Non-pigmented ciliary epithelial cell (primary cell): ENCODE data around the gene NCKAP1.

ENCODE experiments used
- DNase-seq: peaks from one replicate; pipeline ENCODE4 v3.0.0-alpha.2; 2010; ENCODE audit warnings: low read depth

Gene NCKAP1

DNA sequence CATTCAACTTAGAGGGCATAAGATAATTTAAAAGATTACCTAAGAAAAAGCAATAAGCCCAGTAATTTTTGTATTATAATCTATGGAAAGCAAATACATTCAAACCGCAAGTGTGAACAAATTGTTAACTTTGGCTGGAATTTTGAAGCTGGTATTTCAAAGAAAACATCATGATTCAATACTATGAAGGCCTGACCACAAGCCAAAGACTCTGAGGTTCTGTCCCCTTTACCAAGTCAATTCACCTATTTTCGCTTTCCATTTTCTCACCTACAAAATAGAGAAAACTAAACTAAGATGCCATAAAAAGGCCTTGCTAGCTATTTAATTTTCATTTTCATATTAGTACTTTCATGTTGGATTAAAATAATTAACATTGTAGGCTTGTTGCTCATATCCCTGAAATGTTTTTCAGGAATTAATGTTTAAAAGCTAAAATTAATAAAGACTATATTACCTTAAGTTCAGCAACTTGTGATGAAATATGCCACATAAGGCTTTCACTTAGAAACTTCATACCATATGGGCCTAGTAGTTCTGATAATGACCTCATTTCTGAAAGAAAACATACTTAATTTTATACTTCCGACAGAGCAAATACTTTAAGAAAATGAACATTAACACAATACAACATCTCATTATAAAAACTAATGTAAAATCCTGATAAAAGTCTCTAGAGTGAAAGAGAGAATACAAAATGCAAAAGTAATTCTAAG, 86.2 kb downstream of the NCKAP1 start:
- peak; percentile 37 for DNase-seq

DNA sequence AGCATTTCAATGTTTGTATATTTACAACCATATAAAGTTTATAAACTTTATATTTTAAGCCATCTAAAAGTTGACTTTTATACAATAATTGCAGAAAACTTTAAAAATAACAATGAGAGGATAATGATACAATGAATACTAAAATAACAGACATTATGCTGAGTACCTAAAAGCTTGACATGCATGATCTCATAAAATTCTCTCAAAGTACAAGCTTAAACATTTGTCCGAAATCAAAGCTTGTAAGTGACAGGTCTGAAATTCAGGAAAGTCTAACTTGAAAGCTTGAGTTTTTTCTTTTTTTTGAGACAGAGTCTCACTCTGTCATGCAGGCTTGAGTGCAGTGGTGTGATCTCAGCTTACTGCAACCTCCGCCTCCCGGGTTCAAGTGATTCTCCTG, 87.7 kb downstream of the NCKAP1 start:
- no peak for DNase-seq

DNA sequence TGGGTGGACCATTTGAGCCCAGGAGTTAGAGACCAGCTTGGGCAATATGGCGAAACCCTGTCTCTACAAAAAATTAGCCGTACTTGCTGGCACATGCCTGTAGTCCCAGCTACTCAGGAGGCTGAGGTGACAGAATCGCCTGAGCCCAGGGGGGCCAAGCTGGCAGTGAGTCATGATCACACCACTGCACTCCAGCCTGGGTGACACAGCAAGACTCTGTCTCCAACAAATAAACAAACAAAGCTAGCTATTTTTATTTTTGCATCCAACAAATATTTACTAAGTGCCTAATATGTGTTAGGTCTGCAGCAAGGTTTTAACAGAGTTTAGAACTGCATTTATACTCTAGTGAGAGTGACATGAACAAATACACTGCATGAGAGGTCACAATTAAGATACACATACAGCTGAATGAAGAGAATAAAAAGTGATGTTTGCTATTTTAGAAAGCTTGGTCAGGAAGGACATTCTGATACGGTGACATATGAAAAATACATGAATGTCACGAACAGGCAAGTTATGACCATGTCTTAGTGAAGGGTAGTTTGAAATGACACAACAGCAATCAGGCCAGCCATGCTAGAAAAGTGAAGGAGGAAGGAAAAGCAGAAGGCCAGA, 88.6 kb downstream of the NCKAP1 start:
- no peak for DNase-seq

DNA sequence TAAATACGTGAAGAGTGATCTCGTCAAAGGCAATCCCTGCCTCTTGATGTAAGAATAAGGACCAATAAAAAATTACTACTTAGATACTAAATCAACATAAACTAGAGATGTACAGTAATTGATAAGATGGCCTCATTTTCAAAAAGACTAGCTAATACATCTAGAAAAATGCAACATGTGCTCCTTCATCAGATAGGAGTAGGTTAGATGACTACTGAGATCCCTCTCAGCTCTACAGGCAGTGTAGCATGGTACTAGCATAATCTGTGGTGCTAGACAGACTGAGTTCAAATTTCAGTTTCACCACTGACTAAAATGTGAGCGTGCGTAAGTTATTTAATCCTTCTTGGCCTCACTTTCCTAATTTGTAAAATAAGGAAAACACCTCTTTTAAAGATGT, 89.2 kb downstream of the NCKAP1 start:
- no peak for DNase-seq

DNA sequence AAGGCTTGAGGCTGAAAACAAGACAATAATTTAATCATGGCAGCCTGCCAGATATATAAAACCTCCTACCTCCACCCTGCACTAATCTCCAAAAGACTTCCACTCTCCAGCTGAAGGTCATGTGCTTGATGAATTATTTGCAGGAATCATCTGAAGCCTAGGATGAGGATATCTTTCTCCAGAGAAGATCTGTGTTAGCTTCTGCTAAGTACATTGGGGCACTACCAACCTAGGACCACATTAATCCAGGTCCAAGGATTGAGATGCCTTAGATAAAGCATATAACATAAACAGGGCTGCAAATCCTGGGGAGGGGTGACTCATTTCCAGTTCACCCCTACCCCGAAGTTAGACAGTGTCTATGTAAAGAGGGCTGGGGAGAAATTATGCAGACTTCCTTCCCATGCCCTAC, 91.3 kb downstream of the NCKAP1 start:
- peak; percentile 10 for DNase-seq

DNA sequence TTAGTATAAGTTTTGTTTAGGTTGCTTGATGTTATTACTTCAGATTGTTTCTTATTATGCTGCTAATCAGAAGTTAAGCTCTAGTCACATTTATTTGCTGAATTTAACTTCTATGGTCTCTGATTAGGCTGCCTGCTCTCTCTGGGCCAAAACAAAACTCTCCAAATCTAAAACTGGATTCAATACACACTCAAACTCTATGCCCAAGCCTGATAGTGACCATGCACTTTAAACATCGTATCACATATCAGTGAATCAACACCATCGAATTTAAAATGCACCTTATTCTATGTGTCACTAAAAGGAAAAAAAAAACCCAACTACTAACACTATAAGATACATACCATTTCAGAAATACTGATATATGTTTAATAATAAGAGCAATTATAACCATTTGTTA, 94.9 kb downstream of the NCKAP1 start:
- no peak for DNase-seq

DNA sequence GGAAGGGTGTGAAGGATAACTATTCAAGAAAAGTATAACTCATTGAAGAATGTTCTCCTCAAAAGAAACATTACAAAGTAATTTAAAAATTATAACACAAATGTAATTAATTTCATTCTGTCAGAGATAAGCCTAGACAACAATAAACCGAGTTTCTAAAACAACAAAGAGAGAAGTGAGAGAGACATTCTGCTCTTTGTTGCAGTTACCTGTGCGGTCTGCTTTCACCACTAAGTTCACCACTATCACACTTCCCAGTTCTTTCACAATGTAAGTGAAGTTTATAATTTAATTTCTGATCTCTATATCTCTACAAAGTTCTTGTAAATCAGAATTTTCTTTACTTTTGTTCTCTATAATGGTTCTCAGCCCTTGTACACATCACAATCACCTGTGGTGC, 95.5 kb downstream of the NCKAP1 start:
- DNase-seq, result no peak

DNA sequence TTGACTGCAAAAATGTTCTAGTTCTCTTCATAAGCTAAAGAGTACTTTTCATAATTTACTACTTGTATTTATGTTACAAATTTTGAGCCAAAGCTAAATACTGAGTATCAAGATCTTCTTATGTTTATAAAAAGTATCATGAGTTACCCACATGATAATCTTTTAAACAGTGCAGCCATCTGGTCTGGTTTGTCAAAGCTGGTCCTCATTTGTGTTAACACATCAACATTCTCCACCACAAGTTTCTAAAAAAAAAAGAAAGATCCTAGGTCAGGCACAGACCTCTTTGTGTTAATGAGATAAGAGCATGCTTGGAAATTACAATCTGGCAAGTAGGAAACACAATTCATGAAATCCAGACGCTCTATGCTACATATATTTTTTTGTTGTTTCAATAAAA, 96.3 kb downstream of the NCKAP1 start:
- DNase-seq, result no peak

DNA sequence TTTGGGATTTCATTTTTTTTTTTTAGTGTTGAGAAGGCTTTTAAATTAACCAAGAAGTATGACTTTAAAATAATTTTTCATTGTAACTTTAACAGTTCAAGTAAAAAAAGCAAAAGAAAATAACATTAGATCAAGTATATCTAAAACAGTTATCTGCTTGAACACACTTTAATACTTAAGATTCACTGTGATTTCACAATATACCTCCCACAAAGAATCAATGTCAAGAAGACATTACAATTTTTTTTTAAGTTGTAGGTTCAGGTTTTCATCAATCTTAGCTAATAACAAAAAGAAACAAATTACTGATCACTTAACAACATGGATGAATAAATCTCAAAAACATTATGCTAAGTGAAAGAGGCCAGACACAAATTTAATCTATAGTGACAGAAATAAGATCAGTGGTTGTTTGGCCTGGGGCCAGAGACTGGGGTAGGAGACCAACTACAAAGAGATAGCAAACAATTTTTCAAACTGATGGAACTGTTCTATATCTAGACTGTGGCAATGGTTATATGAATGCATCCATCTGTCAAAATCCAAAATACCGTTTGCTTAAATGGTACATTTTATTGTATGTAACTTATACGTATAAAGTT, 97.0 kb downstream of the NCKAP1 start:
- no peak for DNase-seq

DNA sequence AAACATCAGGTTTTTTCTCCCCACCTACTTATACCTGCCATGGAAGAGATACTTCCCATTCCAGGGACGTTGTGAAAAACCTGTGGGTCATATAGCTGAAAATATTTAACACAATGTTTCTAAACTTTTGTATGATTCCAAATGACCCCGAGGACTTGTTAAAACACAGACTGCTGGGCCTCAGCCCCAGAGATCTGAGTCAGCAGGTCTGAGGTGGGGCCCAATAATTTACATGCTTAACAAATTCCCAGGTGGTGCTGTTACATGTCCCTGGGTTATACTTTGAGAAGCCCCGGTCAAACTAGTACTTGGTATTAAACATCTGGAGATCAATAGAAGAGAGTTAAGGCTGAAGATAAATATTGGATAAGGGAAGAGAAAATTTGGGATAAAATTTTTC, 100.4 kb downstream of the NCKAP1 start:
- no peak for DNase-seq

DNA sequence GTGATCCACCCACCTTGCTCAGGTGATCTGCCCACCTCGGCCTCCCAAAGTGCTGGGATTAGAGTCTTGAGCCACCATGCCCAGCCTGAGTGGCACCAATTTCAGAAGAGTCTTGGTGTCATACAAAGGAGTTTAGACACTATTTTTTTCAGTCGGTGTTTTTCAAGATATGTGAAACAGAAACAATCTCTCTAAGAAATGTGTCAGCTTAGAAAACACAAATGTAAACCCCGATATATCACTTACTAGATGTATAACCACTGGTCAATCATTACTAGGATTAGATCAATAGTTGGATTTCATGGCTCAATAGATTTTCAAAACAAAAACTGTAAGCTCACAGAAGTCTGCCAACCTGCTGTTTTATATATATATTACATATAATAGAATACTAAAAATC, 104.6 kb downstream of the NCKAP1 start:
- DNase-seq, result no peak

DNA sequence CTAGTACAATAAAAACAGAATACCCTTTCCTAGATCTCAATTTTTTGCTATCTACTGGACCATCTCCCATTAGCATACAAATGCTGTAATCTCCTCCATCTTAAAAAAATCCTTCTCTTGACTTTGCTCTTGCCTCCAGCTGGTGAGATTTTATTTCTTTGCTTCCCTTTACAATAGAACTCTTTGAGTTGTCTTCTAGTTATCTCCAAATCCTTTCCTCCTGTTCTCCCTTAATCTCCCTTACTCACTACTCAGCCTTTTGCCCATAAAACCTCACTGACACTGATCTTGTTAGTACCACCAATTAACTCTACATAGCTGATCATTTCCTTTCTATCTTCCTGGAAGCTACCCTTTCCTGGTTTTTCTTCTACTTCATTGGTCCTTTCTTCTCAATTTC, 108.3 kb downstream of the NCKAP1 start:
- DNase-seq, result no peak

DNA sequence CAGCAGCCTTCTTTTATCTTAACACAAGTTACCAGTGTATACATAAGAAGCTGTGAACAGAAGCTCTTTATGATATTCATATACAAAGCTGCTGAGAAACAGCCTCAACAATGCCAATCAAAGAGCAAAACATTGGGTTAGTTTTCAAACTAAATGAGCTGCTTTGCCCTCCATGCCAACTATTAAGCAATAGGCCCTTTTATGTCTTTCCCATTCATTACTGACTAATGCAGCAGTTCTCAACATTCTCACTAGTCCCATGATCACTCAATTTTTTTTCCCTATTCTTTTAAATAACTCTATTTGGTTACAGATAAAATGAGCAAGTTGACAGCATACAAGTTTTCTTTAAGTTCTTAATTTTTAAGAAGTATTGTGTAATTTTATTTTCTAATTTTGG, 114.0 kb downstream of the NCKAP1 start:
- DNase-seq, result no peak

DNA sequence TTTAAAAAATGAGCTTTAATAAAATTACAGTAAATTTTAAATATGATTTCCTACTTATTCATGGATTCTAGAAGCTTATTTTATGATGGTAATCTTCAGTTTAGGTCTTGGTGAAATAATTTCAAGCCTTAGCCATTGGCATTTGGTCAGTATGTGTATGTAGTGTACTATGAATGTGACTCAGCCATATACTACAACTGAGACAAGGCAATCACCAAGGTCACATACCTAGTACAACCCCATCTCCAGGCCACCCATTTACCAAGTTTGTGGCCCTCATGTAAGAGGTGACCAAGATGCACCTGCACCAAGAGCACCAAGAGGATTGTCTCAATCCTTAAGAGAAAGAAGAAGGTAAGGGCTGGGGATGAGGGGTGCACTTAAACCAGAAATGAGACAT, 117.0 kb downstream of the NCKAP1 start:
- DNase-seq, result no peak

DNA sequence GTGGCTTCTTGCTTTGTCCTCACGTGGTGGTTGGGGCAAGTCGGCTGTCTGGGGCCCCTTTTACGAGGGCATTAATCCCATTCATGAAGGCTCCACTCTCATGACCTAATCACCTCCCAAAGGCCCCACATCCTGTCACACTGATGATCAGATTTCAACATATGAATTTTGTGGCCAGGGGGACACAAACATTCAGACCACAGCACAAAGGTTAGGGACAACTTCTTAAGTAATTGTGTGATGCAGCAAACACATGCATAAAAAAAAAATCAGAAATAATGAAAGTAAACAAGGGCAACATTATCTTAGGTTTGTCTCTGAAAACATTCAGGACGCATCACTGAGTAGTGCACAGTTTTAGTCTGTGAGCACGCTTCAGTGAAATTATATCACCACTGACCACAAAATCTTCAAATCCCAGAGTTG, 117.6 kb downstream of the NCKAP1 start:
- DNase-seq, result no peak

DNA sequence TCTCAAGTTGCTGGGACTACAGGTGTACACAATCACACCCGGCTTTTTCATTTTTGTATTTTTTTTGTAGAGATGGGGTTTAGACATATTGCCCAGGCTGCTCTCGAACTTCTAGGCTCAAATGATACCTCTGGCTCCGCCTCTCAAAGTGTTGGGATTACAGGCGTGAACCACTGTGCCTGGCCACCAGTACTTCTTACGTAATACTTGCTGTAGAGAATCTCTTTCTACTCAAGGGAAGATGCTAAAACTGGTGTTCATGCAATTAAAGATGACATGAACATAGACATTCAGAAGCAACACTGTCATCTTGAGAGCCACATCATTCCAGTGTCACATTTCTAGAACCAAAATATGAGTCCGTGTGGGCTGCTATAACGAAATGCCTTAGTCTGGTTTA, 118.2 kb downstream of the NCKAP1 start:
- DNase-seq, result no peak

DNA sequence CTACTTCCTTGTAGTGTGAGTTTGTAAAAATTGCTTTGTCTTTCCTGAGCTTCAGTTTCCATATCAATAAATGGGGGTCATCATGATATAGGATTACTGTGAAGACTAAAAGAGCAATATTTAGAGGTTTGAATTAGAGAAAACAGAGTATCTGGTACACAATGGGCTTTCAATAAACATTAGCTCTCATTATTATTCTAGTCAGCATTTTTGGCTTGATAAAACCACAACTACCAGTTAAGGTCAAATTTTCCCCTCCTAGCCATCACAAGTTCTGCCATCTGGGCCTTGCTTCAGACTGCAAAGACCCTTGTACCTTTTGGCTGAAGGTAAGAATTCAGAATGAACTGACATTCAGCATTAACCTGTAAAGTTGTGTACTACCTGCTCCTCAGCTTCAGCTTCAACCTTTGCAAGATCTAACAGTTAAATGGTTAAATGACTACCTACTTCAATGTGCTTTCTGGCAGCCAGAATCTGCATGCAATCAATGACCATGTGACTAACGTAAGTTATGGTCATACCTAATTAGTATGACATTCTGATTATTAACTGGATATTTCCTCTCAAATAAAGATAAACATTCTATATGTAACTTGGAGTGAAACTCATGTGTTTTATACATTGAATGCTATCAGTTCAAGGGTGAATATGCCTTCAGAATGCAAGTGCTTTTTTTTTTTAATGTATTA, 119.2 kb downstream of the NCKAP1 start:
- DNase-seq, result no peak

DNA sequence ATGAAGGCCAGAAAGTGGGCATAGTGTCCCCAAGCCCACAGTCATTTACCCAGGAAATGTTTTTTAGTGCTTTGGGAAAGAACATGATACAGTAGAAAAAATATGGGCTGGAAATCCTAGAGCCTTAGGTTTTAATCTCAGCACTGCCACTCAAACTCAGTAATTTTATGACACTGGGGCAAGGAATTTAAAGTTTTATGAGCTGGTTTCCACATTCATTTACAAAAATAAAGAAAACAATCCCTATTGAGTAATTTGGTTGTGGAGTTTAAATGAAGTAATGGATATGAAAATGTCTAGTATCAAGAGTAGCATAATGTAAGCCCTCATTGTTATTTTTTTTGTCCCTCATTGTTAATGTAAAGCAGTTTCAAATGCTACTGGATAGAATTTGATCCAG, 120.3 kb downstream of the NCKAP1 start:
- no peak for DNase-seq

DNA sequence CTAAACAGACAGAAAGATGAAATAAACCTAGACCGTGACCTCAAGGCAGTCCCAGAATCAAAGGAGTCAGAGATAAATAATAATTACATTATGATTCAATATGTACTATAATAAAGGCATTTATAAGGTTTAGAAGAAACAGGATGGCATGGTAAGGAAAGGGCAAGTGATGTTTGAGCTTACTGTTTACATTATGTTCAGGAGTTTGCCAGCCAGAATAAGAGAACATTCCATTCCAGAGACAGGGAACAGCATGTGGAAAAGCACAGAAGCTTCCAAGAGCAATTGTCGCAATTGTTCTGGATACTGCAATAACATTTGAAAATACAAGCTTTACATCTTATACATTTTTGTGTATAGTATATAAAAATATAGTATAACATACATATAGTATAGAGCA, 121.8 kb downstream of the NCKAP1 start:
- DNase-seq, result no peak

DNA sequence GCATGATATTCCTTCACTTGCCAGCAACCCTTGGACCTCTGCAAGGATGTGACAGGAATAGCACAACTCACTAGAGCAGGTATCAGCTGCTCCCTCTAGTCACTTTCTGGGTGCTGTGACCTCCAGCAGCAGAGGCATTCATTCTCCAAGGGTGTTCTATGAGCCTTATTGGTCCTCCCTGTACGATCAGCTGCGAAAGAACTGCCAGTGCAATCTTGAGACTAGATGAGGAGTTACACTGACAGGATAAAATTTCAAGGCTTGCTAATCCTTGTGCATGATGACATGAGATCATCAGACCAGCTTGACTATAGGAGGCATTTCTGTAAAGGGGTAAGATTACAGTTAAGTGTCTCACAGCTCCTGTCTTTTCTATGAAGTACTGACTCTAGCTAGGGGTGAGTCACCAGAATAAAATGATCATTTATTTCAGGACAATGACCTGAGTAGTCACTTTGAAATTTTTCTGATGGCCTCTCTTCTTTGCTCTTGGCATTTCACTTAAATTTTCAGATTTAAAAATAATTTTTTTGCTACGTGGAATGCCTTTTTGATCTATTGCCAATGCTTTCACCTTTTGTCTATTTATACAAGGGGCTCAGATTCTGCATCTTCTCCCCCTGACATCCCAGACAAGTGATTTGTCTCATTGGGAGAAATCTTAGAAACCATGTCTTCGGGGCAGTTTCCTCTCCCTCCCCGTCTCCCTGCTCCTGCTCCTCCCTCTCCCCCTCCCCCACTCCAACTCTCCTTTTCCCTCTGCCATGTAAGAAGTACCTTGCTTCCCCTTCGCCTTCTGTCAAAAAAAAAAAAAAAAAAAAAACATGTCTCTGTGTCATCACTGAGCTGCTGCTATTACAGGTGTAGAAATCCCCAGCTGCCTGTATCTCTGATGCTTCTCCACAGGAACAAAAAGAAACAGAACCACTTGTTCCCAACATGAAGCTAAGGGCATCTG, 122.6 kb downstream of the NCKAP1 start:
- DNase-seq, result peak; percentile 80

DNA sequence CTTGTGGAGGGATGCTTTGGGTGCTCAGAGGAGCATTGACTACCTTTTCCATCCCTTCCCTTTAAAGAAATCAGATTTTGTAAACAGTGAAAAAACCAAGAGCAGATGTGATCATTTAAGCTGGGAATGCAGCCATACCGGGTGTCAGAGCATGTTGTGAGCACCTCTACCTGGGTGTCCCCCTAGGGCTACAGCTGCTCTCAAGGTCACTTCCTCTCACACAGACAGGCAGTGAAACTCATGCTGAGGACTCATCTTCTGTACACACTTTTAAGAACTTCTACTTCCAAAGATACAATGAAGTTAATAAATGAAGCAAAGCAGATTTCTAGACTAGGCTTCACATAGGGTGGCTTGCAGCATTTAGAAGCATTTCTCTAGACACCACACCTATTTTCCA, 123.4 kb downstream of the NCKAP1 start:
- no peak for DNase-seq

DNA sequence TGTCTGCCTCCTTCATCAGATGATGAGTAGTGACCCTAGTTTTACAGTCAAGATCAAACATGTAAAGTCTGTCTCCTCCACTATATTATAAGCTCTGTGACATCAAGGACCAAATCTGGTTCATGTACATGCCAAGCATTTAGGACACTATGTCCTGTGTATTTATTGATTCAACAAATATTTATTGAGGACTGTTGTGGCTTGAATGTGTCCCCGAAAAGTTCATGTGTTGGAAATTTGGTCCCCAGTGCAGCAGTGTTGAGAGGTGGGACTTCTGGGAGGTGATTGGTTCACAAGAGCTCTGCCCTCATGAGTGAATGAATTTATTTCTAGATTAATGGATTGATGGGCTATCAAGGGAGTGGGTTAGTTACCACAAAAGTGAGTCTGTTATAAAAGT, 125.2 kb downstream of the NCKAP1 start:
- DNase-seq, result no peak
